Panc1 (cell line): ENCODE measurements around the gene TGFB3.

Experiments
- POLR2AphosphoS5 ChIP-seq: IDR thresholded peaks from 2 replicates; pipeline ENCODE4 v1.6.1; 2012; ENCODE audit warnings: mild to moderate bottlenecking, low read depth, low read length, moderate library complexity
- TF ChIP-seq, protein P1 (sequence below): fragments of 450-650 bp; IDR thresholded peaks from 2 replicates; pipeline ENCODE4 v1.5.1; 2017; ENCODE audit warnings: mild to moderate bottlenecking
- TF ChIP-seq, protein P2 (sequence below), 2 experiments: IDR thresholded peaks; 2 replicates each; pipeline ENCODE4 v1.6.1; 2011 to 2012; ENCODE audit warnings: low read depth in 2 of 2, control low read depth in 1 of 2, low read length in 1 of 2, mild to moderate bottlenecking in 1 of 2, moderate library complexity in 1 of 2; ENCODE audit not compliant: insufficient read depth in 1 of 2

DNA sequence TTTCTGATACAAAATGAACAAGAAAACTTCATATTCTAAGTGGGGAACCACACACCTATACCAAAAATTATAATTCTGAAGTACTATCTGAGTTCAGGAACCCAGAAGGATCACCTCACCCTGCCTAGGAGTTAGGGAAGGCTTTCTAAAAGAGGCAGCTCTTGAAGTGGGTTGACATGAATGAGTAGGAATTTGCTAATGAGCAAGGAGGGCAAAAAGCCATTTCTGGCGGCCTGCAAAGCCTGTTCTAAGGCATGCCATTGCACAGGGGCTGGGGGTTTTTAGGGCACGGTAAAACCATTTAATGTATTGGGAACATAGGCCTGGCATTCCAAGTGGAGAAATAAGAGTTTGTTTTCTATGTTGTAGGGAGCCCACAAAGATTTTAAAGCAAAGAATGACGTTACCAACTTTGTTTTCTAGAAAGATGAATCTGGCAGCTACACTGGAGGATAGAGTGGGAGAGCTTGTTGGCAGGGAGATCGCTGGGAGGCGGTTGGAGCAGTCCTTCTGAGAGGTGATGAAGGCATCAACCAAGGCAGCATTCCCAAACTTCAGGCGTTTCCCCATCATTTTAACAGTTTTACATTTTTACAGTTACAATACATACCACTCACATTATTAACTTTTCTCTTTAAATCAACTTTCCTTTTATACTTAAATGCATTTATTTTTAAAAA, 17.9 kb upstream of the TGFB3 start:
- TF ChIP-seq, protein P1, sequence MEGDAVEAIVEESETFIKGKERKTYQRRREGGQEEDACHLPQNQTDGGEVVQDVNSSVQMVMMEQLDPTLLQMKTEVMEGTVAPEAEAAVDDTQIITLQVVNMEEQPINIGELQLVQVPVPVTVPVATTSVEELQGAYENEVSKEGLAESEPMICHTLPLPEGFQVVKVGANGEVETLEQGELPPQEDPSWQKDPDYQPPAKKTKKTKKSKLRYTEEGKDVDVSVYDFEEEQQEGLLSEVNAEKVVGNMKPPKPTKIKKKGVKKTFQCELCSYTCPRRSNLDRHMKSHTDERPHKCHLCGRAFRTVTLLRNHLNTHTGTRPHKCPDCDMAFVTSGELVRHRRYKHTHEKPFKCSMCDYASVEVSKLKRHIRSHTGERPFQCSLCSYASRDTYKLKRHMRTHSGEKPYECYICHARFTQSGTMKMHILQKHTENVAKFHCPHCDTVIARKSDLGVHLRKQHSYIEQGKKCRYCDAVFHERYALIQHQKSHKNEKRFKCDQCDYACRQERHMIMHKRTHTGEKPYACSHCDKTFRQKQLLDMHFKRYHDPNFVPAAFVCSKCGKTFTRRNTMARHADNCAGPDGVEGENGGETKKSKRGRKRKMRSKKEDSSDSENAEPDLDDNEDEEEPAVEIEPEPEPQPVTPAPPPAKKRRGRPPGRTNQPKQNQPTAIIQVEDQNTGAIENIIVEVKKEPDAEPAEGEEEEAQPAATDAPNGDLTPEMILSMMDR: no peak
- TF ChIP-seq POLR2AphosphoS5: no peak
- TF ChIP-seq, protein P2, sequence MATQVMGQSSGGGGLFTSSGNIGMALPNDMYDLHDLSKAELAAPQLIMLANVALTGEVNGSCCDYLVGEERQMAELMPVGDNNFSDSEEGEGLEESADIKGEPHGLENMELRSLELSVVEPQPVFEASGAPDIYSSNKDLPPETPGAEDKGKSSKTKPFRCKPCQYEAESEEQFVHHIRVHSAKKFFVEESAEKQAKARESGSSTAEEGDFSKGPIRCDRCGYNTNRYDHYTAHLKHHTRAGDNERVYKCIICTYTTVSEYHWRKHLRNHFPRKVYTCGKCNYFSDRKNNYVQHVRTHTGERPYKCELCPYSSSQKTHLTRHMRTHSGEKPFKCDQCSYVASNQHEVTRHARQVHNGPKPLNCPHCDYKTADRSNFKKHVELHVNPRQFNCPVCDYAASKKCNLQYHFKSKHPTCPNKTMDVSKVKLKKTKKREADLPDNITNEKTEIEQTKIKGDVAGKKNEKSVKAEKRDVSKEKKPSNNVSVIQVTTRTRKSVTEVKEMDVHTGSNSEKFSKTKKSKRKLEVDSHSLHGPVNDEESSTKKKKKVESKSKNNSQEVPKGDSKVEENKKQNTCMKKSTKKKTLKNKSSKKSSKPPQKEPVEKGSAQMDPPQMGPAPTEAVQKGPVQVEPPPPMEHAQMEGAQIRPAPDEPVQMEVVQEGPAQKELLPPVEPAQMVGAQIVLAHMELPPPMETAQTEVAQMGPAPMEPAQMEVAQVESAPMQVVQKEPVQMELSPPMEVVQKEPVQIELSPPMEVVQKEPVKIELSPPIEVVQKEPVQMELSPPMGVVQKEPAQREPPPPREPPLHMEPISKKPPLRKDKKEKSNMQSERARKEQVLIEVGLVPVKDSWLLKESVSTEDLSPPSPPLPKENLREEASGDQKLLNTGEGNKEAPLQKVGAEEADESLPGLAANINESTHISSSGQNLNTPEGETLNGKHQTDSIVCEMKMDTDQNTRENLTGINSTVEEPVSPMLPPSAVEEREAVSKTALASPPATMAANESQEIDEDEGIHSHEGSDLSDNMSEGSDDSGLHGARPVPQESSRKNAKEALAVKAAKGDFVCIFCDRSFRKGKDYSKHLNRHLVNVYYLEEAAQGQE (IDR thresholded peaks at IDR 0.05; ENCODE audit: insufficient read depth in 1 of 2, low read depth in 2 of 2, low read length in 1 of 2): no peak
